HCT116 (cell line): ENCODE measurements around the gene SLC22A23. TPM values are rescaled to one million over a fixed set of nuclear protein-coding genes. Genes with fewer than 3 reads are reported as not detected.

ENCODE experiments used
- ATAC-seq: fragments of 200-7000 bp; cut with Tn5 transposase; 2 replicates; pipeline ENCODE4 v1.9.1; 2020; ENCODE audit warnings: mild to moderate bottlenecking, moderate library complexity
- BruUV-seq: library from RNA; stranded (reverse); fragments of 400-500 nt; replicated peaks from 2 replicates; lab custom pipeline; 2021; lab: Mats Ljungman, UMichigan
- CTCF ChIA-PET: fragments of 300-600 bp; sonication (Branson Sonifier 250); formaldehyde crosslinking; loops from one replicate; lab custom pipeline; 2021; ENCODE audit warnings: antibody characterized with exemption; lab: Charles Lee
- POLR2A ChIA-PET: fragments of 300-600, 350-600 bp; sonication (Branson Sonifier 250); formaldehyde crosslinking; loops from one replicate; lab custom pipeline; 2021; ENCODE audit warnings: antibody characterized with exemption; lab: Charles Lee
- RAD21 ChIA-PET, 2 experiments: fragments of 300-600 bp; sonication (Branson Sonifier 250); formaldehyde crosslinking; loops; one replicate each; lab custom pipeline; 2023; ENCODE audit warnings: low total read pairs in 2 of 2; ENCODE audit not compliant: uncharacterized antibody in 2 of 2, unreplicated experiment in 2 of 2, low non-redundant PET in 1 of 2; lab: Charles Lee
- DNase-seq: peaks from one replicate; pipeline ENCODE4 v3.0.0-alpha.2; 2010; ENCODE audit warnings: low read depth, low spot score
- H2AFZ ChIP-seq: fragments of 200-600 bp; shearing (Covaris generic), sonication (generic); 2 replicates; pipeline ENCODE4 v1.6.1; 2017; ENCODE audit warnings: low read depth, mixed run types, mixed read lengths, antibody characterized with exemption, low read length; ENCODE audit not compliant: poor library complexity, severe bottlenecking
- H3K27ac ChIP-seq: 2 replicates; pipeline ENCODE4 v1.5.1; 2012; ENCODE audit warnings: low read depth, low read length
- H3K27me3 ChIP-seq: fragments of 200-600 bp; sonication (generic); 2 replicates; pipeline ENCODE4 v1.6.1; 2016; ENCODE audit warnings: mixed run types, low read length, mixed read lengths; ENCODE audit not compliant: insufficient read depth
- H3K36me3 ChIP-seq, 2 experiments: fragments of 200-500 bp in 1 of 2; fragments of 200-600 bp in 1 of 2; sonication (Bioruptor generic) in 1 of 2; sonication (generic) in 1 of 2; 2 replicates each; pipeline versions ENCODE4 v1.5.1 to v1.6.1; 2014 to 2016; ENCODE audit warnings: low read length in 2 of 2, inconsistent platforms in 1 of 2, mixed read lengths in 1 of 2, mixed run types in 1 of 2; ENCODE audit not compliant: insufficient read depth in 2 of 2, control insufficient read depth in 1 of 2
- H3K4me1 ChIP-seq, 2 experiments: fragments of 200-600 bp in 1 of 2; sonication (generic) in 1 of 2; 2 replicates each; pipeline versions ENCODE4 v1.5.1 to v1.6.1; 2012 to 2017; ENCODE audit warnings: low read length in 2 of 2, inconsistent platforms in 1 of 2, mild to moderate bottlenecking in 1 of 2, mixed read lengths in 1 of 2, mixed run types in 1 of 2, moderate library complexity in 1 of 2; ENCODE audit not compliant: insufficient read depth in 2 of 2, control insufficient read depth in 1 of 2
- H3K4me2 ChIP-seq: fragments of 200-600 bp; sonication (generic); 2 replicates; pipeline ENCODE4 v1.6.1; 2017; ENCODE audit warnings: mixed run types, low read length, mixed read lengths
- H3K4me3 ChIP-seq, 2 experiments: fragments of 200-600 bp in 1 of 2; sonication (generic) in 1 of 2; replicated peaks in 1 of 2; 2 replicates each; pipeline ENCODE4 v1.5.1; 2011 to 2016; ENCODE audit warnings: low read length in 2 of 2, control low read depth in 1 of 2, low read depth in 1 of 2, mild to moderate bottlenecking in 1 of 2, mixed read lengths in 1 of 2, mixed run types in 1 of 2
- H3K79me2 ChIP-seq: fragments of 200-600 bp; sonication (generic); 2 replicates; pipeline ENCODE4 v1.6.1; 2017; ENCODE audit warnings: mild to moderate bottlenecking, mixed run types, low read length, moderate library complexity, mixed read lengths; ENCODE audit not compliant: insufficient read depth
- H3K9ac ChIP-seq: fragments of 200-600 bp; sonication (generic); 2 replicates; pipeline ENCODE4 v1.6.1; 2016; ENCODE audit warnings: low read length, mixed read lengths
- H3K9me2 ChIP-seq: fragments of 200-600 bp; sonication (generic), shearing (Covaris generic); 2 replicates; pipeline ENCODE4 v1.6.1; 2017; ENCODE audit warnings: mixed run types, mild to moderate bottlenecking, moderate library complexity; ENCODE audit not compliant: insufficient read depth
- H3K9me3 ChIP-seq, 2 experiments: fragments of 200-500 bp in 1 of 2; fragments of 200-600 bp in 1 of 2; sonication (Bioruptor generic) in 1 of 2; sonication (generic) in 1 of 2; 2 replicates each; pipeline ENCODE4 v1.6.1; 2014 to 2017; ENCODE audit warnings: low read length in 2 of 2, mixed read lengths in 2 of 2, inconsistent platforms in 1 of 2, low read depth in 1 of 2, mild to moderate bottlenecking in 1 of 2, mixed run types in 1 of 2, moderate library complexity in 1 of 2; ENCODE audit not compliant: control insufficient read depth in 1 of 2, insufficient read depth in 1 of 2
- H4K20me1 ChIP-seq: fragments of 200-600 bp; sonication (generic), shearing (Covaris generic); 2 replicates; pipeline ENCODE4 v1.6.1; 2017; ENCODE audit warnings: mixed run types, mild to moderate bottlenecking, moderate library complexity; ENCODE audit not compliant: insufficient read depth
- CBX3 ChIP-seq: IDR thresholded peaks from 2 replicates; pipeline ENCODE4 v1.6.1; 2012; ENCODE audit warnings: low read depth
- CEBPB ChIP-seq: IDR thresholded peaks from 2 replicates; pipeline ENCODE4 v1.6.1; 2012; ENCODE audit warnings: low read depth
- CTCF ChIP-seq, 3 experiments: fragments of 200-600 bp in 1 of 3; sonication (generic) in 1 of 3; IDR thresholded peaks in 2 of 3; conservative IDR thresholded peaks in 1 of 3; 2 replicates each; pipeline ENCODE4 v1.5.1; 2012 to 2017; ENCODE audit warnings: low read depth in 2 of 3, low read length in 2 of 3, antibody characterized with exemption in 1 of 3, borderline replicate concordance in 1 of 3, control low read depth in 1 of 3, mild to moderate bottlenecking in 1 of 3, mixed read lengths in 1 of 3, mixed run types in 1 of 3, moderate library complexity in 1 of 3; ENCODE audit not compliant: insufficient read depth in 1 of 3
- EGR1 ChIP-seq: IDR thresholded peaks from 2 replicates; pipeline ENCODE4 v1.6.1; 2012; ENCODE audit warnings: low read depth
- EZH2 ChIP-seq: fragments of 200-600 bp; sonication (generic); IDR thresholded peaks from 2 replicates; pipeline ENCODE4 v1.6.1; 2017; ENCODE audit warnings: antibody characterized with exemption, mixed run types
- EZH2phosphoT487 ChIP-seq: fragments of 200-600 bp; IDR thresholded peaks from 2 replicates; pipeline ENCODE4 v1.6.1; 2018; ENCODE audit warnings: antibody characterized with exemption, borderline replicate concordance
- FOSL1 ChIP-seq: IDR thresholded peaks from 2 replicates; pipeline ENCODE4 v1.6.1; 2012; ENCODE audit warnings: low read depth
- MAX ChIP-seq: IDR thresholded peaks from 2 replicates; pipeline ENCODE4 v1.6.1; 2012
- POLR2A ChIP-seq: IDR thresholded peaks from 2 replicates; pipeline ENCODE4 v1.7.0; 2011; ENCODE audit warnings: borderline replicate concordance; ENCODE audit not compliant: insufficient read depth, insufficient read length; ENCODE audit errors: extremely low read depth
- POLR2AphosphoS5 ChIP-seq: IDR thresholded peaks from 2 replicates; pipeline ENCODE4 v1.6.1; 2011; ENCODE audit warnings: mild to moderate bottlenecking, low read depth, low read length, moderate library complexity
- RAD21 ChIP-seq: IDR thresholded peaks from 2 replicates; pipeline ENCODE4 v1.6.1; 2012; ENCODE audit warnings: low read depth, mild to moderate bottlenecking
- REST ChIP-seq: IDR thresholded peaks from 2 replicates; pipeline ENCODE4 v1.6.1; 2012; ENCODE audit warnings: low read depth
- SP1 ChIP-seq: IDR thresholded peaks from 2 replicates; pipeline ENCODE4 v1.6.1; 2012; ENCODE audit warnings: low read depth
- SRF ChIP-seq: IDR thresholded peaks from 2 replicates; pipeline ENCODE4 v1.6.1; 2012; ENCODE audit warnings: low read depth
- TCF7L2 ChIP-seq: IDR thresholded peaks from 2 replicates; pipeline ENCODE4 v1.7.0; 2011; ENCODE audit warnings: borderline replicate concordance, inconsistent platforms; ENCODE audit not compliant: insufficient read depth, insufficient read length; ENCODE audit errors: extremely low read depth
- intact Hi-C: fragments of 100-400 bp; cut with micrococcal nuclease; formaldehyde crosslinking; loops from 2 replicates; pipeline ENCODE4 v1.10.0; 2022
- total RNA-seq: library from RNA; stranded (reverse); gene quantifications from one replicate; pipeline ENCODE4 v1.2.1, GENCODE V29; 2021; ENCODE audit not compliant: unreplicated experiment

Gene SLC22A23
- total RNA-seq, 1 experiment from 2014 or later = 11.5 TPM

DNA sequence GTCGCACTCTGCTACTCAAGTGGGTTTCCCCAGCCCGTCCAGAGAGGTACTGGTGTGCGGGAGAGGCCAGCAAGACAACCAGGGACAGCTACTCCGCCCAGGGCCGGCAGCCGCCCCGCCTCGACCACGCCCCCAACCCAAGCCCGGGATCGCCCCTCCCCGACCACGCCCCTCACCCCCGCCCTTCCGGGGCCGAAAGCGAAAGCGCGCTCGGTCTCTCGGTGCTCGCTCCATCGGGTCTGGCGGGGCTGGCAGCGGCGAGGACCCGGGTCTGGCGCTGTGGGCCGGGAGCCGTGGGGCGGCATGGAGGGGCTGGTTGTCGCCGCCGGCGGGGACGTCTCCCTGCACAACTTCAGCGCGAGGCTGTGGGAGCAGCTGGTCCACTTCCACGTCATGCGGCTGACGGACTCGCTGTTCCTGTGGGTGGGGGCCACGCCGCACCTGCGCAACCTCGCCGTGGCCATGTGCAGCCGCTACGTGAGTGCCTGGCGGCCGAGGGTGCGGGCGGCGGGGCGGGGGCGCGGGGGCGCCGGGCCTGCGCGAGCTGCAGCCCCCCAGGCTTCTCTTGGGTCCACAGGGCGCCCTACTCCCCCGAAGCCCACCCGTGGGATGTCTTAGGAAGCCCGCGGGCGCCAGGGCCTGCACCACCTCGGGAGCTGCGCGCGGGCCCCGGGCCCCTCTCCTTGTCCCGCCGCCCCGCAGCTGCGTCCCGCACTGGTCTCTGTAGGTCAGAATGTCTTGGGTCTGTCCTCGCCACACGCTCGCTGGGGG lies 197.9 kb downstream of the SLC22A23 start, which contains the start of gene PSMG4 (continued):
- no peak for TF ChIP-seq TCF7L2
- peak; percentile 93 for TF ChIP-seq MAX
- TF ChIP-seq SRF = peak; percentile 83
- TF ChIP-seq EZH2 = no peak

DNA sequence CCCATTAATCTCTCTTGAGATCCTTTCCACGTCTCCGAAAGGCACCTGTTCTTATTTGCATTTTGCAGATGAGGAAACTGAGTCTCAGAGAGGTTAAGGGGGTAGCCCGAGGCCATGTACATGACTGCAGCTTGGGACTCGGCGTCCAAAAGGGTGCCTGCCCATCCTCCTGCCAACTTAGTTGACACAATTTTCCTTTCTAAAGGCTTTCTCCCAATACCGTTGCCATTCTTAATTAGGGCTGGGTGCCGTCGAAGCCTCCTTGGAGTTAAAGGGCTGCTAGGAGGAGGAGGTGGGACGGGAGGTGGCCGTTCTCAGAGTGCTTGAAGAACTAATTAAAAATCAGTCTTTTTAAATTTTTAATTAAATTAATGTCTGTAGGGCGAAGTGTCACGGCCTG lies 198.6 kb downstream of the SLC22A23 start:
- CTCF ChIA-PET = no interaction called here
- Histone ChIP-seq H3K27me3 (no peaks in the 10 kb centered on the region), H3K36me3 (peaks cover under 1 to 12% of the 10 kb centered on the region in 2 experiments; a peak in 2 of 4 replicates), H3K79me2 (peaks cover 44% of the 10 kb centered on the region), H3K9ac (no peak overlapping the region), H3K9me2 (no peaks in the 10 kb centered on the region), H3K9me3 (no peaks in the 10 kb centered on the region), H2AFZ (no peak overlapping the region), H3K27ac (no peak overlapping the region), H3K4me3 (peak overlapping the region in 1 of 2 experiments; percentile 74; a peak in 1 of 4 replicates), H3K4me1 (peaks cover 9 to 18% of the 10 kb centered on the region in 2 experiments; a peak in 3 of 4 replicates), H4K20me1 (no peaks in the 10 kb centered on the region), H3K4me2 (peak overlapping the region; percentile 76)
- no TSS peak for BruUV-seq
- ATAC-seq = no peak
- TF ChIP-seq REST (no peak), FOSL1 (no peak), EGR1 (no peak), POLR2A (no peak), POLR2AphosphoS5 (no peak), CEBPB (no peak), EZH2phosphoT487 (no peak), CTCF (IDR thresholded peaks at IDR 0.05 in 2 of 3, conservative IDR thresholded peaks at IDR 0.05 in 1 of 3; ENCODE audit: borderline replicate concordance in 1 of 3, insufficient read depth in 1 of 3, low read depth in 2 of 3, low read length in 2 of 3) (no peak), RAD21 (no peak), SRF (no peak), CBX3 (no peak), SP1 (no peak)
- intact Hi-C loops = loop anchor here (2.0 kb wide), 1 partner anchor 131 kb away; no protein-coding TSS in a partner anchor
- POLR2A ChIA-PET = no interaction called here
- no peak for DNase-seq
- RAD21 ChIA-PET = no interaction called here
